Keratinocyte (primary cell): Measurements from ENCODE around the gene ATF5. TPM values are rescaled to one million over a fixed set of nuclear protein-coding genes. Genes with fewer than 3 reads are reported as not detected.

Experiments
- DNase-seq: peaks from one replicate; pipeline ENCODE4 v3.0.0-alpha.2; 2011; ENCODE audit warnings: low read depth, missing footprints, low spot score
- FAIRE-seq: peaks from 2 replicates; lab custom pipeline; 2011; peaks lifted over from hg19 to GRCh38; lab: Jason Lieb, UNC
- H2AFZ ChIP-seq: 2 replicates; pipeline ENCODE4 v1.6.0; 2012; ENCODE audit warnings: low read length, control low read depth, inconsistent platforms; ENCODE audit not compliant: control insufficient read depth
- H3K27ac ChIP-seq: 2 replicates; pipeline ENCODE4 v1.5.1; 2011; ENCODE audit warnings: low read length; ENCODE audit not compliant: control insufficient read depth, insufficient read depth
- H3K27me3 ChIP-seq: 3 replicates; pipeline ENCODE4 v1.6.0; 2011; ENCODE audit warnings: low read length; ENCODE audit not compliant: control insufficient read depth, insufficient read depth; ENCODE audit errors: extremely low read depth
- H3K36me3 ChIP-seq, 2 experiments: 2 replicates in 1 of 2; 3 replicates in 1 of 2; pipeline ENCODE4 v1.5.1; 2011; ENCODE audit warnings: low read length in 2 of 2, mild to moderate bottlenecking in 1 of 2; ENCODE audit not compliant: control insufficient read depth in 2 of 2, insufficient read depth in 2 of 2; ENCODE audit errors: extremely low read depth in 1 of 2
- H3K4me1 ChIP-seq: 3 replicates; pipeline ENCODE4 v1.5.1; 2011; ENCODE audit warnings: low read length; ENCODE audit not compliant: control insufficient read depth, insufficient read depth; ENCODE audit errors: extremely low read depth
- H3K4me2 ChIP-seq: 3 replicates; pipeline ENCODE4 v1.6.0; 2011; ENCODE audit warnings: low read depth, low read length; ENCODE audit not compliant: control insufficient read depth, insufficient read depth; ENCODE audit errors: extremely low read depth
- H3K4me3 ChIP-seq, 3 experiments: fragments of 200-600 bp in 1 of 3; sonication (generic) in 1 of 3; 2 replicates in 2 of 3; 3 replicates in 1 of 3; pipeline ENCODE4 v1.5.1; 2011 to 2016; ENCODE audit warnings: low read length in 3 of 3, mild to moderate bottlenecking in 3 of 3, control low read depth in 2 of 3, inconsistent platforms in 1 of 3, low read depth in 1 of 3, mixed read lengths in 1 of 3, mixed run types in 1 of 3, moderate library complexity in 1 of 3; ENCODE audit not compliant: control insufficient read depth in 2 of 3, insufficient read depth in 2 of 3; ENCODE audit errors: extremely low read depth in 1 of 3
- H3K79me2 ChIP-seq: 2 replicates; pipeline ENCODE4 v1.6.0; 2012; ENCODE audit warnings: low read length; ENCODE audit not compliant: control insufficient read depth, insufficient read depth
- H3K9ac ChIP-seq: 3 replicates; pipeline ENCODE4 v1.6.0; 2011; ENCODE audit warnings: low read length; ENCODE audit not compliant: control insufficient read depth, insufficient read depth; ENCODE audit errors: extremely low read depth
- H3K9me1 ChIP-seq: 3 replicates; pipeline ENCODE4 v1.6.0; 2011; ENCODE audit warnings: low read length; ENCODE audit not compliant: control insufficient read depth, insufficient read depth; ENCODE audit errors: extremely low read depth
- H3K9me3 ChIP-seq: 2 replicates; pipeline ENCODE4 v1.5.1; 2012; ENCODE audit warnings: low read depth, low read length; ENCODE audit not compliant: control insufficient read depth
- H4K20me1 ChIP-seq: 3 replicates; pipeline ENCODE4 v1.6.0; 2011; ENCODE audit warnings: low read length; ENCODE audit not compliant: control insufficient read depth, insufficient read depth; ENCODE audit errors: extremely low read depth
- EZH2 ChIP-seq: IDR thresholded peaks from one replicate; pipeline ENCODE4 v1.6.1; 2012; ENCODE audit warnings: inconsistent platforms, mild to moderate bottlenecking, low read length, moderate library complexity
- dilution Hi-C: fragments of 300-500 bp; cut with MboI; formaldehyde crosslinking; loops from one replicate; pipeline ENCODE4 v1.7.0; 2020; ENCODE audit warnings: low sequenced_read_pairs; ENCODE audit not compliant: extremely low pct_ligation_motif_present
- polyA plus RNA-seq, 5 experiments: library from polyadenylated mRNA; depleted of rRNA in 3 of 5; stranded (reverse) in 3 of 5; stranded (forward) in 1 of 5; unstranded in 1 of 5; fragments of >200 nt; gene quantifications; 1 replicate in 1 of 5; 2 replicates in 3 of 5; 3 replicates in 1 of 5; pipeline versions ENCODE4 v1.2.1 to v1.2.3, GENCODE V29; 2011 to 2012; ENCODE audit warnings: missing spikeins in 2 of 5, low read depth in 1 of 5, low replicate concordance in 1 of 5
- TF ChIP-seq, protein P1 (sequence below), 3 experiments: IDR thresholded peaks in 1 of 3; conservative IDR thresholded peaks in 1 of 3; optimal IDR thresholded peaks in 1 of 3; 2 replicates in 2 of 3; 3 replicates in 1 of 3; pipeline versions ENCODE3 to v1.5.1; 2011; ENCODE audit warnings: low read length in 3 of 3, mild to moderate bottlenecking in 3 of 3, moderate library complexity in 2 of 3, control low read depth in 1 of 3, inconsistent platforms in 1 of 3; ENCODE audit not compliant: insufficient read depth in 2 of 3; ENCODE audit errors: extremely low read depth in 1 of 3

The ATF5 gene
- polyA plus RNA-seq, 1 donor (not counting 4 experiments of a cell fraction or from before 2014, with no cell fraction given), result 6.0 TPM

DNA sequence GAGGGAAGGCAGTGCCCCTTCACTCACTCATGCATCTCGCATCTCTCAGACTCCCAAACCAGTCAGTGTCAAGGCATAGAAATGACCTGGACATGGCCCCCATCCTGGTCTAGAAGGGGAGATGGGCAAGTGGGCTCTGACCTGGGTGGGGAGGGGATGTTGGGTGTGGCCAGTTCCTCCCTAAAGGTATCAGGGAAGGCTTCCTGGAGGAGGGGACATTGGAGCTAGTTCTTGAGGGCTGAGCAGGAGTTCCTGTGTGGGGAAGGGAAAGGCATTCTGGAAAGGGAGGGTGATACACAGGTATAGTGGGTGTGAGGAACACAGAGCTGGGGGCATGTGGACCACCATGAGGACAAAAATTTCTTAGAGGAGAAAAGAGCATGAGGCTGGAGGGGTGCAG is 36.3 kb upstream of the ATF5 start:
- H3K36me3 ChIP-seq, result no peaks in the 10 kb centered on the region
- no peaks in the 10 kb centered on the region for H3K79me2 ChIP-seq
- no peak overlapping the region for H3K27ac ChIP-seq
- peaks cover 6% of the 10 kb centered on the region for H3K4me1 ChIP-seq
- FAIRE-seq, result no peak
- TF ChIP-seq, protein P1, sequence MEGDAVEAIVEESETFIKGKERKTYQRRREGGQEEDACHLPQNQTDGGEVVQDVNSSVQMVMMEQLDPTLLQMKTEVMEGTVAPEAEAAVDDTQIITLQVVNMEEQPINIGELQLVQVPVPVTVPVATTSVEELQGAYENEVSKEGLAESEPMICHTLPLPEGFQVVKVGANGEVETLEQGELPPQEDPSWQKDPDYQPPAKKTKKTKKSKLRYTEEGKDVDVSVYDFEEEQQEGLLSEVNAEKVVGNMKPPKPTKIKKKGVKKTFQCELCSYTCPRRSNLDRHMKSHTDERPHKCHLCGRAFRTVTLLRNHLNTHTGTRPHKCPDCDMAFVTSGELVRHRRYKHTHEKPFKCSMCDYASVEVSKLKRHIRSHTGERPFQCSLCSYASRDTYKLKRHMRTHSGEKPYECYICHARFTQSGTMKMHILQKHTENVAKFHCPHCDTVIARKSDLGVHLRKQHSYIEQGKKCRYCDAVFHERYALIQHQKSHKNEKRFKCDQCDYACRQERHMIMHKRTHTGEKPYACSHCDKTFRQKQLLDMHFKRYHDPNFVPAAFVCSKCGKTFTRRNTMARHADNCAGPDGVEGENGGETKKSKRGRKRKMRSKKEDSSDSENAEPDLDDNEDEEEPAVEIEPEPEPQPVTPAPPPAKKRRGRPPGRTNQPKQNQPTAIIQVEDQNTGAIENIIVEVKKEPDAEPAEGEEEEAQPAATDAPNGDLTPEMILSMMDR (optimal IDR thresholded peaks at IDR 0.05 in 1 of 3, IDR thresholded peaks at IDR 0.05 in 1 of 3, conservative IDR thresholded peaks at IDR 0.05 in 1 of 3; ENCODE audit: extremely low read depth in 1 of 3, insufficient read depth in 2 of 3, low read length in 3 of 3), result no peak
- TF ChIP-seq EZH2, result no peak
- H3K9me3 ChIP-seq, result no peaks in the 10 kb centered on the region
- H3K27me3 ChIP-seq, result peaks cover 25% of the 10 kb centered on the region
- H3K4me3 ChIP-seq, result no peak overlapping the region
- no peak overlapping the region for H3K9ac ChIP-seq
- DNase-seq, result no peak
- no peak overlapping the region for H2AFZ ChIP-seq
- no peak overlapping the region for H3K4me2 ChIP-seq
- no peaks in the 10 kb centered on the region for H3K9me1 ChIP-seq
- H4K20me1 ChIP-seq, result no peaks in the 10 kb centered on the region
- dilution Hi-C loops, result no loop called here

DNA sequence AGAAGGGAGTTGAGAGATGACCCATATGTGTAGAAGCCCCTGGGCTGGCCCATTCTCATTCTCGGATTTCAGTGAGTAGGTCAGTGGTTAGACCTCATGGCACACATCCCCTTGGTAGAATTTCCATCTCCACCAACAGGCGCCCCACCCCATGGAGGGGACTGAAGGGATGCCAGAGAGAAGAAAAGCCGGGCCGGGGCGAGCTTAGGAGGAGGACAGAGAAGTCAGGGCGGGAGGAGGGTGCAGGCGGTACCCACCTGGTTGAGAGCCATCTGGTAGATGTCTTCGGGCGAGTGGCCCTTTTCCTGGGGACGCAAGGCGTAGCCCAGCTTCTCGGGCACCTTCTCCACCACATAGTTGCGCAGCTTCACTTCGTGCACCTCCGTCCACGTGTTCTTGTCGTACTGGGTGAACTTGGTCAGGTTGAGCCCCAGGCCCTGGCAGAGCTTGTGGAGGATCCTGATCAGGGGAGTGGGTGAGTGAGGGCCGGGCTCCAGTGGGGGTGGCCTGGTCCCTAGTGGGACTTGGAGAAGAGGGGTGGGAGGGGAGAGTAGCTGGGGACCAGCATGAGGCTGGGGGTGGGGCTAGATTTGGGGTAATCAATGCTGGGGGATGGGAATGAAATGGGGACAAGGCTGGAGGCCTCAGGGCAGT is 34.9 kb upstream of the ATF5 start:
- no peak for TF ChIP-seq EZH2
- TF ChIP-seq, protein P1 (optimal IDR thresholded peaks at IDR 0.05 in 1 of 3, IDR thresholded peaks at IDR 0.05 in 1 of 3, conservative IDR thresholded peaks at IDR 0.05 in 1 of 3; ENCODE audit: extremely low read depth in 1 of 3, insufficient read depth in 2 of 3, low read length in 3 of 3), result no peak
- H3K9ac ChIP-seq, result no peak overlapping the region
- no peak overlapping the region for H3K27ac ChIP-seq
- H3K4me3 ChIP-seq, result no peak overlapping the region
- dilution Hi-C loops, result no loop called here
- H3K9me3 ChIP-seq, result no peaks in the 10 kb centered on the region
- no peak overlapping the region for H3K4me2 ChIP-seq
- H4K20me1 ChIP-seq, result no peaks in the 10 kb centered on the region
- H3K27me3 ChIP-seq, result peaks cover 25% of the 10 kb centered on the region
- H3K36me3 ChIP-seq, result no peaks in the 10 kb centered on the region
- H2AFZ ChIP-seq, result no peak overlapping the region
- DNase-seq (no peak), FAIRE-seq (no peak)
- H3K79me2 ChIP-seq, result no peaks in the 10 kb centered on the region
- no peaks in the 10 kb centered on the region for H3K9me1 ChIP-seq
- peaks cover 6% of the 10 kb centered on the region for H3K4me1 ChIP-seq
